GM18868 (cell line): ENCODE results near the gene EFS.
"Not testable (repeated sequence)": the region's sequence is repeated elsewhere in the genome, so short reads cannot be mapped to it uniquely, and the experiment has no call there.

Experiments
- ATAC-seq: cut with Tn5 transposase; IDR thresholded peaks from one replicate; pipeline ENCODE4 v1.9.1; 2021; ENCODE audit warnings: mild to moderate bottlenecking, moderate library complexity; ENCODE audit not compliant: unreplicated experiment

EFS gene

GRCh38 chr14:23400496-23401149 is 35.7 kb upstream of the EFS start:
- not testable (repeated sequence) for ATAC-seq

DNA sequence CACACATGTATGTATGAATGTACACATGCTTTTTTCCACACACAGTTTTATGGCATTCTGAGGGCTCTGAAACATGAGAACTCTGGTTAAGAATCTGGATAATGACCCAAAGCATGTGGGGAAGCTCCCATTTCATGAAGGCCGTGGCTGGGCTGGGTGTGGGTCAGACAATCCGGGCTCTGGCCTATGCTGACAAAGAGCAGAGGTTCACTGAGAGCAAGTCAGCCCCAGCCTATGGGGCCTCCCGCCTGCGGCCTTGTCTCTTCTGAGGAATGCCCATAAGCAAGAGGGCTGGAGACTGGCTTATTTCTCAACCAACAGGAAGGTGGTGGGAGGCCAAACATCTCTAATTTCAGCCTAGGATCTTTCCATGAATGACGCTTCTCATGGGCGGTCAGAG is 34.6 kb upstream of the EFS start:
- no peak for ATAC-seq

DNA sequence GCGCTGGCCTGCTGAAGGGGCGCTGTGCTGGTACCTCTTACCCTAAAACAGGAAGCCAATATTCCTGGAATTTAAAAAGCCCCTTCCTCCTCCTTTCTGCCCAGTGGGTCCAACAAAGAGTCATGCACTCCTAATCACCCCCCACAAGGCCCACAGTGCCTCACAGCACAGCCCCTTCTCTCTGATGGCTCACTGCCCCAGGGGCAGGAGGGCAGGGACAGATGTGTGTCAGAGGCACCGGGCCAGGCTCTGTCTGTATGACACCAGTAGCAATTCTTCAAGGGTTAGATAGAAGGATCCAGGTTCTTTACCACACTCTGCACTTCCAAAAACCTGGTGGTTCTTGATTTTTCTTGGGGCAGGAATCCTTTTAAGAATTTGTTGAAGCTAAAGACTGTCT is 34.2 kb upstream of the EFS start:
- no peak for ATAC-seq

GRCh38 chr14:23398348-23398747 is 33.4 kb upstream of the EFS start:
- ATAC-seq: no peak

DNA sequence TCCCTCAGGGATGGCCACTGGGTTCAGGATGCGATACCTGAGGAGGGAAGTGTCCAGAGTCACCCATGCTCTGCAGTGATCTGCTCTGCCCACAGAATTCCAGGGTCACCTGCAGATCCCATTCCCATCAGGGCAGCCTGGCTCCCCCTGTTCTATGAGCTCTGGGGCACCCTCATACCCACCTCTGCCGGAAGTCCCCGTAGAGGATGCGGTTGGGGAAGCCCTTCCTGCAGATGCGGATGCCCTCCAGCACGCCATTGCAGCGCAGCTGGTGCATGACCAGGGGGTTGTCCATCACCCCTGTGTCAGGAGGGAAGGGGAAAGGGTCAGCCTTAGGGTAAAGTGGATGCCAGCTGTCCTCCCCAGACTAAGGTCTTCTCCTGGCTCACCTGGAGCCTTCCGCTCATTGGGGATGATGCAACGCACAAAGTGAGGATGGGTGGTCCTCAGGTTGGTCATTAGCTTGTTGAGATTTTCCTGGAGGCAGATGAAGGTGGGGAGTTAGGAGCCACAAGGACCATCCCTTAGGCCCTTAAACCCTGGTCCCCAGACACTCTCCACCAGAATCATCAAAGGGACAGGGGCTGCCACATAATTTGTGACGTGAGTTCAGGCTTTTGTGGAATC is 31.9 kb upstream of the EFS start:
- no peak for ATAC-seq

GRCh38 chr14:23396126-23396525 is 31.2 kb upstream of the EFS start:
- ATAC-seq: no peak

GRCh38 chr14:23392613-23393012 is 27.6 kb upstream of the EFS start:
- no peak for ATAC-seq

DNA sequence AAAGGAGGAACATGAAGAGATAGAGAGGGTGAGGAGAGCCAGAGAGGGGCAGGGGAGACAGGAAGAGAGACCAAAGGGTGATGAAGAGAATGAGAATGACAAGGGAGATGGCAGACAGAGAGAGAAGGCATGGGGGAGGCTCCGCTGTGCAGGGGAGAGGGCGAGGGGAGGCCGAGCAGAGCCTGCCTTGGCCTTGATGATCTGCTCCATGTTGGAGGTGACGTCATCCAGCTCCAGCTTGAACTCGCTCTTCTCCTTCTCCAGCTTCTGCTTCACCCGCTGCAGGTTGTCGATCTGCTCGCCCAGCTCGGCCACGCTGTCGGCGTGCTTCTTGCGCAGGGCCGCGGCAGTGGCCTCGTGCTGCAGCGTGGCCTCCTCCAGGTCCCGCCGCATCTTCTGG is 24.9 kb upstream of the EFS start:
- ATAC-seq: not testable (repeated sequence)

DNA sequence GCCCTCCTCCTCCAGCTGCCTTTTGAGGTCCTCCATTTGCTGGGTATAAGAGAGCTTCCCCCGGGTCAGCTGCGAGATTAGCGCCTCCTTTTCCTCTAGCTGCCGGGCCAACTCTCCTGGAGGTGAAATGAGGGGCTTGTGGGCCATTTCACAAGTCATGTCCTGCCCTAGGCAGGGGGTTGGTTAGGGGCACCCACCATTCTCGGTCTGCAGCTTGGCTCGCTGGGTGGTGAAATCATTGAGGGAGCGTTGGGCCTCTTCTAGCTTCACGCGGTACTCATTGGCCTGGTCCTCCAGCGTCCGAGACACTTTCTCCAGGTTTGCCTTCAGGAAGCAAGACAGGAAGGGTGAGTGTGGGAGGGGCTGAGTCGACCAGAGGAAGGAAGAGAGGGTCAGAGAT is 24.4 kb upstream of the EFS start:
- ATAC-seq: no peak

DNA sequence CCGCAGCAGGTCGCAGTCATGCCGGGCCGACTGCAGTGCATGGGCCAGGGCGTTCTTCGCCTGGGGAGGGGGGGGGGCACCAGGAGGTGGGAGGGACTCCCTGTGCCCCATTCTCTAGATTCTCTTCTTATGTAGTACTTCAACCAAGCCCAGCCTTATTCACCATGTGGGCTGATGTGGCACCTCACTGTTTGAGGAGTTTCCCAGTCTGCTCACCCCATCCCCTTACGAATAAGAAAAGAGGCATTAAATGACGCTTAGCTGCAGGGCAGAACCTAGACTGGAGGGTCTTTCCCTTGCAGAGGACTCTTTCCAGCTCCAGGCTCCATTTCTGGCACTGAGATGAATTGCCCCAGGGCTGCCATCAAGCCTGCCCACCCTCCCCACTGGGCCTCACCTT is 24.0 kb upstream of the EFS start:
- no peak for ATAC-seq

DNA sequence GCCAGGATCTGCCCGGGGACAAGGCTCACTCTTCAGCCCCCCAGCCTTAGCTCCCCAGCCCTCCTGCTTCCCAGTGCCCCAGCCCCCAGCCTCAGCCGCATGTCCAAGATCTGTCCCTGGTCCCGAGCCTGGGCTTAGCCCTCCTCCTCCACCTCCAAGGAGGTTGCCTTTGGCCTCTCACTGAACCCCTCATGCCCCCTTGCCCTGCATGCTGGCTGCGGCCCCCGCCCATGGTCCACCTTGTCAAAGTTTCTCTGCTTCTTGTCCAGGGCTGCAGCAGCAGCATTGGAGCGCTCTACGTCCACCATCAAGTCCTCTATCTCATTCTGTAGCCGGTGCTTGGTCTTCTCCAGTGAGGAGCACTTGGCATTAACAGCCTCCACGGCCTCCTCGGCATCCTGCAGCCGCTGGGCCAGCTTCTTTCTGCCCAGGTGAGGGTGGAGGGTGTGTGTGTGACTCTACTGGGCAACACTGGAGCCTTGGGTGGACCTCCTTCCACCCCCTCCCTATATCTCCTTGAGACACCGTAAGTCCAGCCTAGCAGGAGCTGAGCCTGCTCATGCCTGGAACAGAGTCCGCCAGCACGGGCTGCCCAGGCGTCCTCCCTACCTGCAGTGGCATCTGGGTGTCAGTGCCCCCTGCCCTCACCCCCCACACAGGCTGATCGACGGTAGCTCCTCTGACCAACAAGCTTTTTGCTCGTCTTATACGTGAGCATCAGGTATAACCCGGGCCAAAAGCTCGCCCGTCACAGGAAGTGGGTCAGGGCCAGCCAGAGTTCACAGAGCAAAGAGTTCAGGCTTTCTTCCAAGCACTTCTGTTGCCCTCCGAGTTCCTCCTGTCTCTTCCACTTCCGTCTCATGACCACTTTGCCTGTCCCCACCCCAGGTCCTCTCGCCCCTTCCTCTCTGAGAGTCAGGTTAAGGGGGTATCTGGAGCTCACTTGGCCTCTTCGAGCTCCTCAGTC is 23.2 kb upstream of the EFS start:
- no peak for ATAC-seq

- no peak for ATAC-seq
Measured at GRCh38 chr14:23386999-23387398, 22.0 kb upstream of the EFS start.

DNA sequence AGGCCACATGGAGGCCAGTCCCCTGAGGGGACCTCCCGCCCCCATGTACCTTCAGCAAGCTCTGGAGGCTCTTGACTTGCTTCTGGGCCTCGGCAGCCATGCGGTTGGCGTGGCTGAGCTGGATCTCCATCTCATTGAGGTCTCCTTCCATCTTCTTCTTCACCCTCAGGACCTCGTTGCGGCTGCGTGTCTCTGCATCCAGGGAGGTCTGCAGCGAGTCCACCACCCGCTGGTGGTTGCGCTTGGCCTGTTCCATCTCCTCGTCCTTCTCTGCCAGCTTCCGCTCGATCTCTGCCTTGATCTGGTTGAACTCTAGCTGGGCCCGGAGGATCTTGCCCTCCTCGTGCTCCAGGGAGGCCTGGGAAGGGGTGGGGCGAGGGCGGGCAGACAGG is 21.3 kb upstream of the EFS start:
- not testable (repeated sequence) for ATAC-seq

GRCh38 chr14:23385642-23386265 is 20.8 kb upstream of the EFS start:
- ATAC-seq: no peak

GRCh38 chr14:23385244-23385641 is 20.3 kb upstream of the EFS start:
- ATAC-seq: no peak

GRCh38 chr14:23384364-23385080 is 19.6 kb upstream of the EFS start:
- no peak for ATAC-seq

DNA sequence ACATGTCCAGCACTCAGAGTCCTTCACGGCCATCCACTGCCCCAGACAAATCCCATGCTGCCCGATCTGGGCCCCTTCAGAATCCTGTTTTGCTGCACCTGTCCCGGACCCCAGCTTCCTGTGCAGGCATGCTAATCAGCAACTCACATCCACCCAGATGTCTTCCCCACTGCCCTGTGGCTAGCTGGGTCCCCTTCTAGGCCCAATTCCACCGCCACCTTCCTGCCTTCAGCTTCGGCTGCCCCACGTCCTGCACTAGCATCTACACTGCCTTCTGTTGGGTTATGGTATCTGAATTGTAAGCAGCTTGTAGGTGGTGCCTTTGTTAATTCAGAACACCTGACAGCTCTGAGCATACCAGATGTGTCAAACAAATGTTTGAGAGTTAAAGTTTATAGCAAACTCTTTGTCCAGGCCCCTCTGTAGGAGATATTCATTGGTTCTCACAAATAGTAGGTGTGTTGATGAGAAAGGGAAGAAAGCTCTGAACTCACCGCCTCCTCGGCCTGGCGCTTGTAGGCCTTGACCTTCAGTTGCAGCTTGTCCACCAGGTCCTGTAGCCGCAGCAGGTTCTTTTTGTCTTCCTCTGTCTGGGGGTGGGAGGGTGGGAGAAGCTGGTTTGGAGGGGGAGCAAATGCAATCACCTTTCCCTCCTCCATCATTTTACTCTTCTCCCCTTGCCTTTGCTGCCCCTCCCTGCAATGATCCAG is 17.9 kb upstream of the EFS start:
- ATAC-seq: no peak

DNA sequence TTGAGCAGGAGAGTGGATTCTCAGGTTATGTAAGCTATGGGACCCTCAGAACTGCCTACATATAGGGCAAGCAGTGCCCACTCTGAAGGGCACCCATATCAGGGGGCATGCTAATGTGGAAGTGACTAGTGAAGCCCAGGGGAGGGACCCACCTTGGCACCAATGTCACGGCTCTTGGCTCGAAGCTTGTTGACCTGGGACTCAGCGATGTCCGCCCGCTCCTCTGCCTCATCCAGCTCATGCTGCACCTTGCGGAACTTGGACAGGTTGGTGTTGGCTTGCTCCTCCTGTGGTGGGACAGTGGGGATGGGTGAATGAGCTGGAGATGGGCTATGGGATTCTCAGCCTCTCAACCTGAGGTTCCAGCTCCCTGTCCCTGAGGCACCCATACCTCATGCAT is 17.3 kb upstream of the EFS start:
- ATAC-seq: no peak

DNA sequence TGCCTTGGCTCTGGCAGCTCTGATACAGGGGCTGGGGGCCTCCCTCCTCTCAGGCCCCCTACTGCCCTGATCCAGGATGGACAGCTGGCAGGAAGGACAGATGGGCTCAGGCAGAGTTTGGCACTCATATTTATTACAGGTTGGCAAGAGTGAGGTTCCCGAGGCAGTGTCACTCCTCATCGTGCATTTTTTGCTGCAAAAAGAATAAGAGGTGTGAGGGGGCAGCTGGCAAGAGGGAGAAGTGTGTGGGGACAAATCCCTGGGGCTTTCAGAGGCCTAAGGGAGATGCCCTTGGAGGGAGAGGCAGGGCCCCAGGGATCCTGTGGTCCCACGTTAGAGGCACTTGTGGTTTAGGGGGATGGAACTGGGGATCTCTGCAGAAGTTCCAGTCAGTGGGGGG is 16.9 kb upstream of the EFS start:
- no peak for ATAC-seq

- no peak for ATAC-seq
Measured at GRCh38 chr14:23380976-23381375, 16.0 kb upstream of the EFS start.
